Panc1 (cell line): Measurements from ENCODE around the gene ASB2. TPM values are rescaled to one million over a fixed set of nuclear protein-coding genes. Genes with fewer than 3 reads are reported as not detected.

Source experiments
- ATAC-seq: fragments of 200-7000 bp; cut with Tn5 transposase; 2 replicates; pipeline ENCODE4 v1.9.1; 2020; ENCODE audit warnings: mild to moderate bottlenecking, moderate library complexity
- BruUV-seq: library from RNA; stranded (reverse); fragments of 400-500 nt; replicated peaks from 2 replicates; lab custom pipeline; 2021; lab: Mats Ljungman, UMichigan
- CTCF ChIA-PET: fragments of 300-600 bp; sonication (Branson Sonifier 250); formaldehyde crosslinking; loops from one replicate; lab custom pipeline; 2022; ENCODE audit warnings: antibody characterized with exemption; lab: Charles Lee
- POLR2A ChIA-PET: fragments of 300-600 bp; sonication (Branson Sonifier 250); formaldehyde crosslinking; loops from one replicate; lab custom pipeline; 2022; ENCODE audit warnings: antibody characterized with exemption; lab: Charles Lee
- DNase-seq: peaks from one replicate; pipeline ENCODE4 v3.0.0-alpha.2; 2010; ENCODE audit warnings: low read depth, low spot score
- H3K27ac ChIP-seq: 2 replicates; pipeline ENCODE4 v1.5.1; 2011; ENCODE audit warnings: mild to moderate bottlenecking, low read length, inconsistent platforms
- H3K27me3 ChIP-seq: fragments of 200-500 bp; sonication (Bioruptor generic); 2 replicates; pipeline ENCODE4 v1.6.0; 2014; ENCODE audit warnings: low read length, inconsistent platforms; ENCODE audit not compliant: control insufficient read depth, insufficient read depth
- H3K36me3 ChIP-seq: fragments of 200-500 bp; sonication (Bioruptor generic); 2 replicates; pipeline ENCODE4 v1.5.1; 2014; ENCODE audit warnings: inconsistent platforms, mild to moderate bottlenecking, low read length, moderate library complexity; ENCODE audit not compliant: control insufficient read depth, insufficient read depth
- H3K4me1 ChIP-seq: 2 replicates; pipeline ENCODE4 v1.5.1; 2011; ENCODE audit warnings: inconsistent platforms, mild to moderate bottlenecking, low read length, moderate library complexity; ENCODE audit not compliant: control insufficient read depth, insufficient read depth
- H3K4me3 ChIP-seq, 2 experiments: 2 replicates each; pipeline ENCODE4 v1.5.1; 2011 to 2012; ENCODE audit warnings: low read depth in 2 of 2, low read length in 2 of 2, mild to moderate bottlenecking in 2 of 2, inconsistent platforms in 1 of 2, moderate library complexity in 1 of 2
- H3K9me3 ChIP-seq: fragments of 200-500 bp; sonication (Bioruptor generic); 2 replicates; pipeline ENCODE4 v1.5.1; 2014; ENCODE audit warnings: low read depth, mild to moderate bottlenecking, inconsistent platforms, low read length, moderate library complexity; ENCODE audit not compliant: control insufficient read depth, insufficient read depth
- CTCF ChIP-seq: fragments of 450-650 bp; IDR thresholded peaks from 2 replicates; pipeline ENCODE4 v1.5.1; 2017; ENCODE audit warnings: mild to moderate bottlenecking
- POLR2AphosphoS5 ChIP-seq: IDR thresholded peaks from 2 replicates; pipeline ENCODE4 v1.6.1; 2012; ENCODE audit warnings: mild to moderate bottlenecking, low read depth, low read length, moderate library complexity
- REST ChIP-seq, 2 experiments: IDR thresholded peaks; 2 replicates each; pipeline ENCODE4 v1.6.1; 2011 to 2012; ENCODE audit warnings: low read depth in 2 of 2, control low read depth in 1 of 2, low read length in 1 of 2, mild to moderate bottlenecking in 1 of 2, moderate library complexity in 1 of 2; ENCODE audit not compliant: insufficient read depth in 1 of 2
- SIN3A ChIP-seq: IDR thresholded peaks from 2 replicates; pipeline ENCODE4 v1.6.1; 2012; ENCODE audit warnings: low read depth, mild to moderate bottlenecking, low read length, moderate library complexity, borderline replicate concordance; ENCODE audit not compliant: insufficient read depth
- TCF7L2 ChIP-seq: IDR thresholded peaks from 2 replicates; pipeline ENCODE4 v1.6.1; 2011; ENCODE audit warnings: mild to moderate bottlenecking, low read depth, low read length, inconsistent platforms
- in situ Hi-C: cut with HindIII; loops from 2 replicates; pipeline ENCODE4 v1.10.0; 2016; ENCODE audit warnings: low sequenced_read_pairs, low pct_unique_long_range_greater_than_20kb
- intact Hi-C: fragments of 100-400 bp; cut with micrococcal nuclease; formaldehyde crosslinking; loops from one replicate; pipeline ENCODE4 v1.10.0; 2022; ENCODE audit not compliant: unreplicated experiment
- total RNA-seq: library from RNA; stranded (reverse); gene quantifications from one replicate; pipeline ENCODE4 v1.2.1, GENCODE V29; 2021; ENCODE audit not compliant: unreplicated experiment

ASB2 gene
- total RNA-seq, 1 experiment from 2014 or later, result 0.28 TPM

GRCh38 chr14:93929048-93929535 is 47.3 kb downstream of the ASB2 start:
- ATAC-seq, result no peak
- no peak for DNase-seq
- BruUV-seq, result no TSS peak
- H3K36me3 ChIP-seq, result no peaks in the 10 kb centered on the region
- intact Hi-C loops (no loop called here), in situ Hi-C loops (no loop called here)
- no peaks in the 10 kb centered on the region for H3K4me1 ChIP-seq
- POLR2A ChIA-PET, result no interaction called here
- H3K9me3 ChIP-seq, result no peaks in the 10 kb centered on the region
- no peak overlapping the region for H3K27ac ChIP-seq
- TF ChIP-seq POLR2AphosphoS5, result no peak
- TF ChIP-seq TCF7L2, result no peak
- CTCF ChIA-PET, result no interaction called here
- no peaks in the 10 kb centered on the region for H3K27me3 ChIP-seq
- H3K4me3 ChIP-seq, result no peak overlapping the region

GRCh38 chr14:93928184-93929047 is 48.0 kb downstream of the ASB2 start:
- ChIA-PET CTCF (no interaction called here), POLR2A (no interaction called here)
- in situ Hi-C loops (no loop called here), intact Hi-C loops (no loop called here)
- Histone ChIP-seq H3K27ac (no peak overlapping the region), H3K36me3 (no peaks in the 10 kb centered on the region), H3K27me3 (no peaks in the 10 kb centered on the region), H3K4me3 (no peak overlapping the region), H3K4me1 (no peaks in the 10 kb centered on the region), H3K9me3 (no peaks in the 10 kb centered on the region)
- BruUV-seq, result no TSS peak
- DNase-seq (no peak), ATAC-seq (no peak)
- TF ChIP-seq CTCF (no peak), REST (IDR thresholded peaks at IDR 0.05; ENCODE audit: insufficient read depth in 1 of 2, low read depth in 2 of 2, low read length in 1 of 2) (no peak), SIN3A (no peak), POLR2AphosphoS5 (no peak), TCF7L2 (no peak)

- Histone ChIP-seq H3K9me3 (no peaks in the 10 kb centered on the region), H3K4me1 (no peaks in the 10 kb centered on the region), H3K27me3 (no peaks in the 10 kb centered on the region), H3K27ac (no peak overlapping the region), H3K36me3 (no peaks in the 10 kb centered on the region), H3K4me3 (no peak overlapping the region)
- in situ Hi-C loops (no loop called here), intact Hi-C loops (no loop called here)
- ChIA-PET CTCF (no interaction called here), POLR2A (no interaction called here)
- no peak for ATAC-seq
- DNase-seq, result no peak
- no peak for TF ChIP-seq CTCF
- TF ChIP-seq POLR2AphosphoS5, result no peak
- TF ChIP-seq SIN3A, result no peak
- TF ChIP-seq TCF7L2, result no peak
- TF ChIP-seq REST (IDR thresholded peaks at IDR 0.05; ENCODE audit: insufficient read depth in 1 of 2, low read depth in 2 of 2, low read length in 1 of 2), result no peak
- no TSS peak for BruUV-seq
These were observed 48.6 kb downstream of the ASB2 start for GRCh38 chr14:93927800-93928145.
